Vagina (tissue), 2 donors: ENCODE results near the gene FOXP4. TPM values are rescaled to one million over a fixed set of nuclear protein-coding genes. Genes with fewer than 3 reads are reported as not detected.

Source experiments
- DNase-seq, 2 donors: peaks; one replicate each; pipeline ENCODE4 v3.0.0-alpha.2; 2017; ENCODE audit errors: extremely low spot score in 2 of 2
- H3K27ac ChIP-seq: fragments of 200-600 bp; sonication (generic); one replicate; pipeline ENCODE4 v1.5.1; 2019
- H3K27me3 ChIP-seq: fragments of 200-600 bp; sonication (generic); one replicate; pipeline ENCODE4 v1.5.1; 2019
- H3K36me3 ChIP-seq, 2 donors: fragments of 200-600 bp; sonication (generic); one replicate each; pipeline ENCODE4 v1.5.1; 2017 to 2019
- H3K4me1 ChIP-seq: fragments of 200-600 bp; sonication (generic); one replicate; pipeline ENCODE4 v1.5.1; 2019
- H3K4me3 ChIP-seq, 2 donors: fragments of 200-600 bp; sonication (generic); 1 replicate in 1 of 2; 2 replicates in 1 of 2; pipeline ENCODE4 v1.5.1; 2016 to 2019
- H3K9me3 ChIP-seq: fragments of 200-600 bp; sonication (generic); one replicate; pipeline ENCODE4 v1.5.1; 2019
- CTCF ChIP-seq, 3 experiments: fragments of 450-650 bp in 2 of 3; fragments of 200-600 bp in 1 of 3; sonication (generic) in 1 of 3; IDR thresholded peaks; one replicate each; pipeline ENCODE4 v1.5.1; 2017 to 2019; ENCODE audit warnings: antibody characterized with exemption in 3 of 3, mild to moderate bottlenecking in 2 of 3, moderate library complexity in 2 of 3
- POLR2A ChIP-seq, 2 donors: fragments of 450-650 bp; IDR thresholded peaks; one replicate each; pipeline ENCODE4 v1.6.1; 2017; ENCODE audit warnings: antibody characterized with exemption in 2 of 2, mild to moderate bottlenecking in 2 of 2, moderate library complexity in 2 of 2
- POLR2AphosphoS5 ChIP-seq, 2 donors: sonication (generic); formaldehyde crosslinking; IDR thresholded peaks; one replicate each; pipeline ENCODE4 v1.9.0; 2017; ENCODE audit warnings: antibody characterized with exemption in 2 of 2, mild to moderate bottlenecking in 2 of 2, low read depth in 1 of 2; ENCODE audit not compliant: insufficient read depth in 1 of 2
- intact Hi-C: fragments of 100-400 bp; cut with DNase I; formaldehyde crosslinking; loops from one replicate; pipeline ENCODE4 v1.15.1; 2023
- total RNA-seq: library from RNA; depleted of rRNA; stranded (reverse); fragments of >200 nt; gene quantifications from one replicate; pipeline ENCODE4 v1.2.3, GENCODE V29; 2016

The FOXP4 gene
- total RNA-seq, 1 donor from 2014 or later, result 7.4 TPM

DNA sequence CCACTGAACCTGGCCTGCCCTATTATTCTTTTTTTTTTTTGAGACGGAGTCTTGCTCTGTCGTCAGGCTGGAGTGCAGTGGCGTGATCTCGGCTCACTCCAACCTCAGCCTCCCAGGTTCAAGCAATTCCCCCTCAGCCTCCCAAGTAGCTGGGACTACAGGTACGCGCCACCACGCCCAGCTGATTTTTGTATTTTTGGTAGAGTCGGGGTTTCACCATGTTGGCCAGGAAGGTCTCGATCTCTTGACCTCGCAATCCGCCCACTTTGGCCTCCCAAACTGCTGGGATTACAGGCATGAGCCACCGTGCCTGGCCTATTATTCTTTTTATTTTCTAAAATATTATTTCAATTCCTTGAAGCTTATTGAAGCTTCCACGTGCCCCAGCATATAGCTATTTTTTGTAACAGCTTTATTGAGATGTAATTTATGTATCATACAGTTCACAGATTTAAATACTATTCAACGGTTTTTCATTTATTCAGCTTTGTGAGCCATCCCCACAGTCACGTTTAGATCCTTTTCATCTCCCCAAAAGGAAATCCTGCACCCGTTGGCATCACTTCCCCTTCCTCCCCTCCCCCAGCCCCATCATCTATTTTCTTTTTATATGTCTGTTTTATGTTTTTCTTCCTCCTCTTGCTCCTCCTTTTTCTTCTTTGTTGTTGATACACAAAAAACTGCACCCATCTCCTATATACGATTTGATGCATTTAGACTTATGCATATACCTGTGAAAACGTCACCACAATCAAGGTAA, 78.6 kb downstream of the FOXP4 start:
- Histone ChIP-seq H3K36me3 (no peaks in the 10 kb centered on the region), H3K27ac (no peak overlapping the region), H3K9me3 (no peaks in the 10 kb centered on the region), H3K4me3 (no peak overlapping the region), H3K4me1 (peaks cover 19% of the 10 kb centered on the region), H3K27me3 (no peaks in the 10 kb centered on the region)
- DNase-seq, result no peak
- TF ChIP-seq CTCF (IDR thresholded peaks at IDR 0.05) (no peak), POLR2AphosphoS5 (IDR thresholded peaks at IDR 0.05; ENCODE audit: insufficient read depth in 1 of 2, low read depth in 1 of 2) (no peak), POLR2A (IDR thresholded peaks at IDR 0.05) (no peak)
- intact Hi-C loops, result no loop called here

- intact Hi-C loops, result no loop called here
- no peak for TF ChIP-seq POLR2AphosphoS5 (IDR thresholded peaks at IDR 0.05; ENCODE audit: insufficient read depth in 1 of 2, low read depth in 1 of 2)
- TF ChIP-seq CTCF (IDR thresholded peaks at IDR 0.05), result no peak
- TF ChIP-seq POLR2A (IDR thresholded peaks at IDR 0.05), result no peak
- H3K27ac ChIP-seq, result no peak overlapping the region
- DNase-seq, result no peak
- peaks cover 19% of the 10 kb centered on the region for H3K4me1 ChIP-seq
- no peak overlapping the region for H3K4me3 ChIP-seq
- H3K9me3 ChIP-seq, result no peaks in the 10 kb centered on the region
- no peaks in the 10 kb centered on the region for H3K36me3 ChIP-seq
- no peaks in the 10 kb centered on the region for H3K27me3 ChIP-seq
Observed at GRCh38 chr6:41625442-41625841, 79.3 kb downstream of the FOXP4 start.

GRCh38 chr6:41626022-41626421, 79.8 kb downstream of the FOXP4 start:
- Histone ChIP-seq H3K4me1 (peaks cover 19% of the 10 kb centered on the region), H3K36me3 (no peaks in the 10 kb centered on the region), H3K27me3 (no peaks in the 10 kb centered on the region), H3K9me3 (no peaks in the 10 kb centered on the region), H3K27ac (no peak overlapping the region), H3K4me3 (no peak overlapping the region)
- TF ChIP-seq POLR2AphosphoS5 (IDR thresholded peaks at IDR 0.05; ENCODE audit: insufficient read depth in 1 of 2, low read depth in 1 of 2) (no peak), POLR2A (IDR thresholded peaks at IDR 0.05) (no peak), CTCF (IDR thresholded peaks at IDR 0.05) (no peak)
- DNase-seq, result no peak
- intact Hi-C loops, result no loop called here

GRCh38 chr6:41626917-41627316, 80.7 kb downstream of the FOXP4 start:
- H3K4me3 ChIP-seq, result no peak overlapping the region
- no peak for DNase-seq
- no peak overlapping the region for H3K27ac ChIP-seq
- no peaks in the 10 kb centered on the region for H3K36me3 ChIP-seq
- peaks cover 19% of the 10 kb centered on the region for H3K4me1 ChIP-seq
- no peaks in the 10 kb centered on the region for H3K9me3 ChIP-seq
- intact Hi-C loops, result no loop called here
- H3K27me3 ChIP-seq, result no peaks in the 10 kb centered on the region
- TF ChIP-seq CTCF (IDR thresholded peaks at IDR 0.05), result no peak
- TF ChIP-seq POLR2A (IDR thresholded peaks at IDR 0.05), result no peak
- TF ChIP-seq POLR2AphosphoS5 (IDR thresholded peaks at IDR 0.05; ENCODE audit: insufficient read depth in 1 of 2, low read depth in 1 of 2), result no peak

DNA sequence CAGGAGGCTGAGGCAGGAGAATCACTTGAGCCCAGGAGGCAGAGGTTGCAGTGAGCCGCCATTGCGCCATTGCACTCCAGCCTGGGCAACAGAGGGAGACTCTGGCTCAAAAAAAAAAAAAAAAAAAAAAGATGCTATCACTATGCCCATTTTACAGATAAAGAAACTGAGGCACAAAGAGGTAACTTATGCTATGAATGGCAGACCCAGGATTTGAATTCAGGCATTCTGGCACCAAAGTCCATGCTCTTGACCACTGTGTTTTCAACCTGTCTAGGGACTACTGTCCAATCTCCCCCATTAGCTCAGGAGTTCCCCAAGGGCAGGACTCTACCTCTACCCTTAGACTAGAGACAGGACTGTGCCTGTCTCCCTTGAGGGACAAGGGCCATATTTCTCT, 82.9 kb downstream of the FOXP4 start:
- Histone ChIP-seq H3K4me3 (no peak overlapping the region), H3K9me3 (no peaks in the 10 kb centered on the region), H3K36me3 (no peaks in the 10 kb centered on the region), H3K27me3 (no peaks in the 10 kb centered on the region), H3K27ac (no peak overlapping the region), H3K4me1 (peaks cover 13% of the 10 kb centered on the region)
- intact Hi-C loops, result no loop called here
- no peak for DNase-seq
- TF ChIP-seq POLR2AphosphoS5 (IDR thresholded peaks at IDR 0.05; ENCODE audit: insufficient read depth in 1 of 2, low read depth in 1 of 2) (no peak), POLR2A (IDR thresholded peaks at IDR 0.05) (no peak), CTCF (IDR thresholded peaks at IDR 0.05) (no peak)
